Measurements from ENCODE around the gene CPN2.

Gene CPN2

GRCh38 chr3:194315088-194315964, 35.8 kb downstream of the CPN2 start:
- Histone ChIP-seq H3K4me3 (ENCODE audit: low read depth, low read length) (peak overlapping the region; percentile 44), H3K4me1 (peaks cover 33% of the 10 kb centered on the region), H3K27ac (peak overlapping the region; percentile 81), H2AFZ (peak overlapping the region; percentile 77), H3K4me2 (ENCODE audit: low read length) (peak overlapping the region; percentile 81), H3K79me2 (no peaks in the 10 kb centered on the region), H3K9me3 (ENCODE audit: control insufficient read depth, low read length) (no peaks in the 10 kb centered on the region), H3K36me3 (ENCODE audit: control insufficient read depth, insufficient read depth, low read length) (no peaks in the 10 kb centered on the region), H3K27me3 (ENCODE audit: control insufficient read depth, insufficient read depth, low read length) (no peaks in the 10 kb centered on the region), H3K9ac (no peak overlapping the region)
- peak; percentile 99 for TF ChIP-seq CTCF (IDR thresholded peaks at IDR 0.05)

GRCh38 chr3:194314388-194315068, 36.6 kb downstream of the CPN2 start:
- Histone ChIP-seq H3K27ac (peak overlapping the region; percentile 81), H3K9ac (no peak overlapping the region)

GRCh38 chr3:194313560-194314387, 37.4 kb downstream of the CPN2 start:
- peak overlapping the region; percentile 35 for H2AFZ ChIP-seq
- no peak overlapping the region for H3K4me3 ChIP-seq (ENCODE audit: low read depth, low read length)
- H3K27me3 ChIP-seq (ENCODE audit: control insufficient read depth, insufficient read depth, low read length), result no peaks in the 10 kb centered on the region
- no peaks in the 10 kb centered on the region for H3K36me3 ChIP-seq (ENCODE audit: control insufficient read depth, insufficient read depth, low read length)
- peak overlapping the region; percentile 76 for H3K27ac ChIP-seq
- TF ChIP-seq CTCF (IDR thresholded peaks at IDR 0.05), result no peak
- H3K4me1 ChIP-seq, result peaks cover 44% of the 10 kb centered on the region
- no peaks in the 10 kb centered on the region for H3K79me2 ChIP-seq
- no peak overlapping the region for H3K9ac ChIP-seq
- H3K9me3 ChIP-seq (ENCODE audit: control insufficient read depth, low read length), result no peaks in the 10 kb centered on the region
- H3K4me2 ChIP-seq (ENCODE audit: low read length), result no peak overlapping the region

More at GRCh38 chr3:194314388-194315068, 36.6 kb downstream of the CPN2 start:
- Histone ChIP-seq H3K79me2 (no peaks in the 10 kb centered on the region), H3K27me3 (ENCODE audit: control insufficient read depth, insufficient read depth, low read length) (no peaks in the 10 kb centered on the region), H3K4me1 (peaks cover 39% of the 10 kb centered on the region), H3K4me2 (ENCODE audit: low read length) (no peak overlapping the region), H3K36me3 (ENCODE audit: control insufficient read depth, insufficient read depth, low read length) (no peaks in the 10 kb centered on the region), H3K9me3 (ENCODE audit: control insufficient read depth, low read length) (no peaks in the 10 kb centered on the region), H2AFZ (peak overlapping the region; percentile 77), H3K4me3 (ENCODE audit: low read depth, low read length) (no peak overlapping the region)
- TF ChIP-seq CTCF (IDR thresholded peaks at IDR 0.05), result no peak

GRCh38 chr3:194312743-194313281, 38.3 kb downstream of the CPN2 start:
- no peak for TF ChIP-seq CTCF (IDR thresholded peaks at IDR 0.05)
- H3K36me3 ChIP-seq (ENCODE audit: control insufficient read depth, insufficient read depth, low read length), result no peaks in the 10 kb centered on the region
- peaks cover 47% of the 10 kb centered on the region for H3K4me1 ChIP-seq
- H3K27ac ChIP-seq, result peak overlapping the region; percentile 76
- no peaks in the 10 kb centered on the region for H3K9me3 ChIP-seq (ENCODE audit: control insufficient read depth, low read length)
- no peak overlapping the region for H3K4me3 ChIP-seq (ENCODE audit: low read depth, low read length)
- H3K27me3 ChIP-seq (ENCODE audit: control insufficient read depth, insufficient read depth, low read length), result no peaks in the 10 kb centered on the region
- peak overlapping the region; percentile 10 for H3K4me2 ChIP-seq (ENCODE audit: low read length)
- H3K79me2 ChIP-seq, result no peaks in the 10 kb centered on the region
- H3K9ac ChIP-seq, result no peak overlapping the region
- peak overlapping the region; percentile 63 for H2AFZ ChIP-seq

Measured in parathyroid adenoma (tissue), 2 donors.